Activated CD4-positive, alpha-beta T cell treated with anti-CD3 and anti-CD28 coated beads, Interleukin-2, amount 50 U/mL, for 24 hours (primary cell): Measurements from ENCODE around the gene NLRC4.
"Not testable (repeated sequence)": the region's sequence is repeated elsewhere in the genome, so short reads cannot be mapped to it uniquely, and the experiment has no call there.

Experiments
- DNase-seq, 2 donors: peaks; one replicate each; pipeline ENCODE4 v3.0.0-alpha.2; 2020; ENCODE audit warnings: low read depth in 1 of 2, low spot score in 1 of 2

The NLRC4 gene

DNA sequence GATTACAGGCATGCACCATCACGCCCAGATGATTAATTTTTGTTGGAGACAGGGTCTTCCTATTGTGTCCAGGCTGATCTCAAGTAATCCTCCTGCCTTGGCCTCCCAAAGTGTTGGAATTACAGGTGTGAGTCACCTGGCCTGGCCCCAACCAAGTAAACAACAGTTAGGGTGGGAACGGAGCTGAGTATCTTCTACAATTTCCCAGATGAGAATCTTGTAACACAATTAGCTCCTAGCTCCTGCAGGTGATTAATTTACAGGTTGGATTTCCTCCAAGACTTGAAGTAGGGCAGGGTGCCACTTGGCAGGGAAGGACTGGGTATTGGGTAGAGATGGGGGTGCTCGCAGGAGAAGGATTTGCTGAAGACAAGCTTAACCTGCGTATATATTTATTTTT, 17.8 kb downstream of the NLRC4 start:
- DNase-seq, result no peak

- no peak for DNase-seq
Observed at GRCh38 chr2:32242331-32242730, 22.4 kb downstream of the NLRC4 start.

DNA sequence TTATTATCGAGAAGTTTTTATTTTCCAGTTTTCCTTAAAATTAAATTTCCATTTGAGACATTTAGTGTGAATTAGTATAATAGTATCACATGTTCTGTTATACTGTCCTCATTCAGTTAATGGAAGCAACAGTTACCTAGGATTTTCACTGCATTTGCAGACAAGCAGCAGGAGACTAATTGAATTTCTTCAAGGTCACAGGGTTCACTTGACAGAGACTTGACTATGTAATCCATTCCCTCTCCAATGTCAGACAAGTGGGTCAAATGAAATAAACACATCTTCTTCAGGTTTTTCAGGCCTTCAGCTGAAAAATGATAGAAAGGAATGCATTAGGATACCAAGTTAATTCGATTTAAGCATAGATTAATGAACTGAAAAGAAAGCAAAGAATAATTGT, 26.7 kb downstream of the NLRC4 start:
- no peak for DNase-seq

- DNase-seq, result no peak
Observed at GRCh38 chr2:32237488-32237887, 27.2 kb downstream of the NLRC4 start.

DNA sequence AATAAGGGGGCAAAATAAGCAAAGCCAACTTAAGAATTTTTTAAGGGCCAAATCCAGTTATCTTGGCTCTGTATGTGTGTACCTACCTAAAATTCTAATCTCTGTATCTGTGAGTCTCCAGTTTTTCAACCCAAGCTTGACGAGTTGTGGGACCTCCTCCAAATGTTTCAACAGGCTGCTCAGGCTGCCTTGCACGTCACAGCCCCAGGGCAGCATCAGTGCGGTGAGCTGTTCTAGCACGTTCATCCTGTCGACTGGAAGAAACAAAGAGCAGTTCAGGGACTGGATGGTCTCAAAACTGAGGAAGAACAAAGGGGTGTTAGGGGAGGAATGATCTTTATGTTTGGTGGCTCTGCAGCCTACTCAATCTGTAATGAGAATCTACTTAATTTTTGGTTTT, 29.4 kb downstream of the NLRC4 start:
- no peak for DNase-seq

GRCh38 chr2:32231959-32232358, 32.7 kb downstream of the NLRC4 start:
- no peak for DNase-seq

GRCh38 chr2:32229635-32230034, 35.1 kb downstream of the NLRC4 start:
- no peak for DNase-seq

DNA sequence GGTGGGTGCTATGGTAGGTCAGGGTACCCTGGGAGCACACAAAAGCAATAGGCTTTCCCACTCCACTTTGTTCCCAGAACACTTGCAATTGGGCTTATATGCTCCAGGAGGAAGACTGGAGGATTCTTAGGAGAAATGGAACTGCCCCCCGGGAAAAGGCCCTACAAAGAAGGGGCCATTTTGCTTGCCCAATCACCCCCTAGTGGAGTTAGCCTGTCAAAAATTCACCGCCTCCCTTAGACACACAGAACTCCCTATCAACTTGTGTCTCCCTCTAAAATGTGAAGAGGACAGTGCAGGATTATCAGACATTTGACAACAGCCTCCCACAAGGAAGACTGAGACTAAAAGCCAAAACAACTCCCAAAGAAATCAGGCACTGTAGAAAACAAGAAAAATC, 36.5 kb downstream of the NLRC4 start:
- no peak for DNase-seq

- no peak for DNase-seq
Observed at GRCh38 chr2:32227492-32227891, 37.2 kb downstream of the NLRC4 start.

DNA sequence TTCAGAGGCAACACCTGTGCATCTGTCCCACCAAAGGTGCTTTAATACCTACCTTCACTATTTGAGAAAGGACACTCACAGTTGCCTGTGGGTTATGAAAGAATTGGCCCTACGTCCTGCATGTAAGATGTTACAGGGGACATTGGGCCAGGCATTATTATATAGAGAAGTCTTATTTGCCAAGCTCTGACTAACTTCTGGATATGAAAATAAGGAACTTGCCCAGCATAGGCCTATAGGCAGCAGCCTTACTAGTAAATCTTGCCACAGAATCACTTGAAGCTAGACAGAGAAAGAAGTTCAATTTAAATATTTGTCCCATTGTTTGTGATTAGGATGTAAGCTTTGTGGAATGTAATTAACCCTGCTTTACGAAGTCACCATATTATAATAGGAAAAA, 41.7 kb downstream of the NLRC4 start:
- no peak for DNase-seq

- no peak for DNase-seq
Observed at GRCh38 chr2:32220445-32220844, 44.2 kb downstream of the NLRC4 start.

GRCh38 chr2:32212295-32212694, 52.4 kb downstream of the NLRC4 start:
- DNase-seq, result no peak

DNA sequence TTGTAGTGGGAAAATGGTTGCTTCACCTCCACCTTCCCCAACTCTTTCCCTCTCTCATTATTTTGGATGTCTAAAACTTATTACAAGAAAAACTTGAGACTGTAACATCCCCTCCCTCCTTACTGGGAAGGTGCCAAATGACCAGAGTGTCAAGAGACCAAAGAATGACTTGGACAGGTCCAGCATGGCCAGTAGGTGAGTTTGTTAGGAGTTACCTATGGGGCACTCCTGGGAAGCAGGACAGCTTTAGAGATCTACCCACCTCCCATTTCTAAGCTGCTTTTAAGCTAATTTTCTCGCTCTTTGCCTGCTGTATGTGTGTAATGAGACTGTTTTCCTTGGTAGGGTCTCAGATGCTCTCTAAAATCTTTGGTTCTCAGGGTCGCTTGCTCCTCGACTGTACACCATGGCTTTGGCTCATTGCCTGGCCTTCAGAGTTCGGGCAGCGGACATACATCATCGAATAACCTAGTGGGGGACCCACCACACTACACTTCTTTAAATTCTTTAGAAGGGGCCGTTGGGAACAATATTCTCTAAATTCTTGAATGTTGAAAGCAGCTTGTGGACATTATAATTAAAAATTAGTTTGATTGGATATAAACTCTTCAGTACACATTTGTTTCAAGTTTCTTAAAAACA, 53.8 kb downstream of the NLRC4 start:
- DNase-seq, result no peak

DNA sequence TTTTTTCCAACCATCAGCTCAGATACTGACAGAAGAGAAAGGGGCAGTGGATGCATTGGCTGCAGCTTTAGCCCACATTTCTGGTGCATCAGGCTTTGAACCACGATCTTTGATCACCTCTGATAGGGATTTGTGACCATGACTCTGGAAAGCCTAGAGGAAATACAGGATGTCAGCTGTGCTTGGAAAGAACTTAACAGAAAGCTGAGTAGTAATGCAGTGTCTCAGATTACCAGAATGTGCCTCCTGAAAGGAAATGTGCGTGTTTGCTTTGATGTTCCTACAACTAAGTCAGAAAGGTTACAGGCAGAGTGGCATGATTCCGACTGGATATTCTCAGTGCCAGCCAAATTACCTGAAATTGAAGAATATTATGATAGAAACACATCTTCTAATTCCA, 61.3 kb downstream of the NLRC4 start:
- DNase-seq, result not testable (repeated sequence)

- DNase-seq, result no peak
Observed at GRCh38 chr2:32200814-32201213, 63.9 kb downstream of the NLRC4 start.

- DNase-seq, result no peak
Observed at GRCh38 chr2:32192418-32192817, 72.3 kb downstream of the NLRC4 start.

DNA sequence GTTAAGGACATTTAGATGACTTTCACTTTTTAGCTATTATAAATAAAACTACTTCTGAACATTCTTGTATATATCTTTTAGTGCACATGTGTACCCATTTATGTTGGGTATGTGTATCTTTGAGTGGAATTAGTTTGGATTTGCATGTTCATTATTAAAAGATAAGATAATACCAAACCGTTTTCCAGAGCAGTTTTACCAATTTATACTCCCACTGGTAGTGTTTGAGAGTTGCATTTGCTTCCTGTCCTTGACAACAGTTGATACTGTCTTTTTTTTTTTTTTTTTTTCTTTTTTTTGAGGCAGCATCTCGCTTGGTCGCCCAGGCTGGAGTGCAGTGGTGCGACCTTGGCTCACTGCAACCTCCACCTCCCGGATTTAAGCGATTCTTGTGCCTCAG, 75.7 kb downstream of the NLRC4 start:
- DNase-seq, result no peak

GRCh38 chr2:32182667-32183066, 82.0 kb downstream of the NLRC4 start:
- no peak for DNase-seq
